SK-N-SH (cell line): ENCODE measurements around the gene RGS14.

Source experiments
- CTCF ChIP-seq: fragments of 200-600 bp; sonication (generic); IDR thresholded peaks from 2 replicates; pipeline ENCODE4 v1.6.1; 2017; ENCODE audit warnings: antibody characterized with exemption, mild to moderate bottlenecking, moderate library complexity
- EP300 ChIP-seq, 2 experiments: IDR thresholded peaks; 2 replicates each; pipeline versions ENCODE4 v1.4.0 to v1.6.1; 2012; ENCODE audit warnings: borderline replicate concordance in 1 of 2, low read depth in 1 of 2, low read length in 1 of 2
- POLR2AphosphoS5 ChIP-seq: IDR thresholded peaks from 2 replicates; pipeline ENCODE4 v1.6.1; 2012; ENCODE audit warnings: low read depth, low read length
- RAD21 ChIP-seq: IDR thresholded peaks from 2 replicates; pipeline ENCODE4 v1.6.1; 2012; ENCODE audit warnings: mild to moderate bottlenecking, low read length
- RFX5 ChIP-seq: IDR thresholded peaks from 2 replicates; pipeline ENCODE4 v1.6.1; 2012; ENCODE audit warnings: mild to moderate bottlenecking, improper control_type of control experiment, low read length
- SIN3A ChIP-seq: IDR thresholded peaks from 2 replicates; pipeline ENCODE4 v1.6.1; 2012; ENCODE audit warnings: low read depth, mild to moderate bottlenecking, low read length, moderate library complexity, borderline replicate concordance
- SMC3 ChIP-seq: IDR thresholded peaks from 2 replicates; pipeline ENCODE4 v1.6.1; 2012; ENCODE audit warnings: low read depth, low read length, improper control_type of control experiment
- TAF1 ChIP-seq: IDR thresholded peaks from 2 replicates; pipeline ENCODE4 v1.6.1; 2012; ENCODE audit warnings: low read depth, mild to moderate bottlenecking, low read length, moderate library complexity, borderline replicate concordance
- TF ChIP-seq, protein P1 (sequence below): IDR thresholded peaks from 2 replicates; pipeline ENCODE4 v1.4.0; 2012; ENCODE audit warnings: low read depth
- TF ChIP-seq, protein P2 (sequence below): IDR thresholded peaks from 2 replicates; pipeline ENCODE4 v1.6.1; 2012; ENCODE audit warnings: mild to moderate bottlenecking, low read depth, low read length, moderate library complexity

- no peak for TF ChIP-seq RFX5
- no peak for TF ChIP-seq POLR2AphosphoS5
- TF ChIP-seq SMC3 = no peak
- no peak for TF ChIP-seq CTCF
- TF ChIP-seq, protein P1, sequence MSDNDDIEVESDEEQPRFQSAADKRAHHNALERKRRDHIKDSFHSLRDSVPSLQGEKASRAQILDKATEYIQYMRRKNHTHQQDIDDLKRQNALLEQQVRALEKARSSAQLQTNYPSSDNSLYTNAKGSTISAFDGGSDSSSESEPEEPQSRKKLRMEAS = no peak
- TF ChIP-seq, protein P2, sequence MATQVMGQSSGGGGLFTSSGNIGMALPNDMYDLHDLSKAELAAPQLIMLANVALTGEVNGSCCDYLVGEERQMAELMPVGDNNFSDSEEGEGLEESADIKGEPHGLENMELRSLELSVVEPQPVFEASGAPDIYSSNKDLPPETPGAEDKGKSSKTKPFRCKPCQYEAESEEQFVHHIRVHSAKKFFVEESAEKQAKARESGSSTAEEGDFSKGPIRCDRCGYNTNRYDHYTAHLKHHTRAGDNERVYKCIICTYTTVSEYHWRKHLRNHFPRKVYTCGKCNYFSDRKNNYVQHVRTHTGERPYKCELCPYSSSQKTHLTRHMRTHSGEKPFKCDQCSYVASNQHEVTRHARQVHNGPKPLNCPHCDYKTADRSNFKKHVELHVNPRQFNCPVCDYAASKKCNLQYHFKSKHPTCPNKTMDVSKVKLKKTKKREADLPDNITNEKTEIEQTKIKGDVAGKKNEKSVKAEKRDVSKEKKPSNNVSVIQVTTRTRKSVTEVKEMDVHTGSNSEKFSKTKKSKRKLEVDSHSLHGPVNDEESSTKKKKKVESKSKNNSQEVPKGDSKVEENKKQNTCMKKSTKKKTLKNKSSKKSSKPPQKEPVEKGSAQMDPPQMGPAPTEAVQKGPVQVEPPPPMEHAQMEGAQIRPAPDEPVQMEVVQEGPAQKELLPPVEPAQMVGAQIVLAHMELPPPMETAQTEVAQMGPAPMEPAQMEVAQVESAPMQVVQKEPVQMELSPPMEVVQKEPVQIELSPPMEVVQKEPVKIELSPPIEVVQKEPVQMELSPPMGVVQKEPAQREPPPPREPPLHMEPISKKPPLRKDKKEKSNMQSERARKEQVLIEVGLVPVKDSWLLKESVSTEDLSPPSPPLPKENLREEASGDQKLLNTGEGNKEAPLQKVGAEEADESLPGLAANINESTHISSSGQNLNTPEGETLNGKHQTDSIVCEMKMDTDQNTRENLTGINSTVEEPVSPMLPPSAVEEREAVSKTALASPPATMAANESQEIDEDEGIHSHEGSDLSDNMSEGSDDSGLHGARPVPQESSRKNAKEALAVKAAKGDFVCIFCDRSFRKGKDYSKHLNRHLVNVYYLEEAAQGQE = no peak
- TF ChIP-seq RAD21 = no peak
- TF ChIP-seq TAF1 = no peak
- TF ChIP-seq EP300 (IDR thresholded peaks at IDR 0.05; ENCODE audit: borderline replicate concordance in 1 of 2, low read depth in 1 of 2, low read length in 1 of 2) = no peak
- TF ChIP-seq SIN3A = no peak
Observed at GRCh38 chr5:177350776-177351391, 6.8 kb upstream of the RGS14 start.
